ENCODE results near the gene ABCA12. TPM values are rescaled to one million over a fixed set of nuclear protein-coding genes. Genes with fewer than 3 reads are reported as not detected.

Gene ABCA12
- total and polyA plus RNA-seq, 8 donors: 0.03 to 0.58 (median 0.15) TPM

DNA sequence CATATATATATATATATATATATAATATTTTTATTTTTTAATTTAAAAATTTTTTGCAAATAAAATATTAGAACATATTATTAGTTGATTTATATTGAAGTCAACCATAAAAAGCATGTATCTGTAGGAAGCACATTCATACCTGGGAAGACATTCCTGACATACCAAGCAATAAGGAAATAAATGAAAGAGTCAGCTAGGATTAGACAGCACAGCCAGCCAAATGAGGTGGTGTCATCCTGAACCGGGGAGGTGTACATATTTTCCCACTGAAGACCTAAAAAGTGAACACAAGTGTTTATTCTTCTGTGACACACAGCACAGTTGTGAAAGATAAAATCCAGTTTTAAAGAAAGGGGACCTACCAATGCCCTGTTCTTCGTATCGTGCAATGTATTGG, 149.2 kb downstream of the ABCA12 start:
- intact Hi-C loops (cut with DNase I): no loop called here
- no peak for ATAC-seq
- Histone ChIP-seq H3K27me3 (no peaks in the 10 kb centered on the region), H3K9me3 (no peaks in the 10 kb centered on the region), H3K4me3 (no peak overlapping the region), H3K27ac (no peak overlapping the region), H3K4me1 (no peaks in the 10 kb centered on the region), H3K36me3 (no peaks in the 10 kb centered on the region)
- DNase-seq: no peak
- TF ChIP-seq, protein P1, sequence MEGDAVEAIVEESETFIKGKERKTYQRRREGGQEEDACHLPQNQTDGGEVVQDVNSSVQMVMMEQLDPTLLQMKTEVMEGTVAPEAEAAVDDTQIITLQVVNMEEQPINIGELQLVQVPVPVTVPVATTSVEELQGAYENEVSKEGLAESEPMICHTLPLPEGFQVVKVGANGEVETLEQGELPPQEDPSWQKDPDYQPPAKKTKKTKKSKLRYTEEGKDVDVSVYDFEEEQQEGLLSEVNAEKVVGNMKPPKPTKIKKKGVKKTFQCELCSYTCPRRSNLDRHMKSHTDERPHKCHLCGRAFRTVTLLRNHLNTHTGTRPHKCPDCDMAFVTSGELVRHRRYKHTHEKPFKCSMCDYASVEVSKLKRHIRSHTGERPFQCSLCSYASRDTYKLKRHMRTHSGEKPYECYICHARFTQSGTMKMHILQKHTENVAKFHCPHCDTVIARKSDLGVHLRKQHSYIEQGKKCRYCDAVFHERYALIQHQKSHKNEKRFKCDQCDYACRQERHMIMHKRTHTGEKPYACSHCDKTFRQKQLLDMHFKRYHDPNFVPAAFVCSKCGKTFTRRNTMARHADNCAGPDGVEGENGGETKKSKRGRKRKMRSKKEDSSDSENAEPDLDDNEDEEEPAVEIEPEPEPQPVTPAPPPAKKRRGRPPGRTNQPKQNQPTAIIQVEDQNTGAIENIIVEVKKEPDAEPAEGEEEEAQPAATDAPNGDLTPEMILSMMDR (IDR thresholded peaks at IDR 0.05): no peak

DNA sequence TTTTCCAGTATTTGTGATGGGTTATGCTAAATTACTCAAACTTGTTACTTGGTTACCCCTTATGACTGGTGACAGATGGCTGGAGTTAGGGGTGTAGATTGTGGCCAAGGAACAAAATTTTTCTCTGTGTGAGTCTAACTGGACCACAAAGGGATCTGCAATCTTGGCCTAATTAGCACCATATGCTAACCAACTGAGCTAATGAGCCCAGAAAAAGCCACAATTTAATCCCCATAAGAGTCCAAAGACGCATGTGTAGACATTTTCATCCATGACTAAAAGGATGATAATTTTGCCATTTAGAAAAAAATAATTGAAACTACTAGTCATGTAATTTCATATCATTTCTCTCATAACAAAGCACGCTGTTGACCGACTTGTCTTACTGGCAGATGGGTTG, 151.2 kb downstream of the ABCA12 start:
- no peaks in the 10 kb centered on the region for H3K9me3 ChIP-seq
- no peaks in the 10 kb centered on the region for H3K36me3 ChIP-seq
- H3K27ac ChIP-seq: no peak overlapping the region
- ATAC-seq: no peak
- TF ChIP-seq, protein P1 (IDR thresholded peaks at IDR 0.05): no peak
- intact Hi-C loops (cut with DNase I): no loop called here
- H3K4me1 ChIP-seq: no peaks in the 10 kb centered on the region
- DNase-seq: no peak
- no peaks in the 10 kb centered on the region for H3K27me3 ChIP-seq
- no peak overlapping the region for H3K4me3 ChIP-seq

DNA sequence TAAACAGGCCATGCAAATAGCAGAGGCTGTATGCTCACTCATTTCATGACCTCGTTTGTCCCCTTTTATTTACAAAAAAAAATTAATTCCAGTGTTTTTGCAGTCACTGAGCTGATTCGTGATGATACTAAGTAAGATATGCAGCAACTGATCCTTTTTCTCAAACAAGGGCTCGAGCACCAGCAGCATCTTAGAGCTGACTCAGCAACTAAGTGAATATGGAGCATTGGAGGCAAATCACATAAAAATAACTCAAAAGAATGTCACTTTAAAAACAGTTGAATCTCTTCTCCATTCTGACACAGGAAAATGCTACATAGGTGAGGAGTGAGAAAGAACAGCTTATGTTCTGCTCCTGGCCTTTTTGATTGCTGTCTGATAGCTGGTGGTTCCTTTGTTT, 152.8 kb downstream of the ABCA12 start:
- ATAC-seq (no peak), DNase-seq (no peak)
- Histone ChIP-seq H3K4me1 (no peaks in the 10 kb centered on the region), H3K9me3 (no peaks in the 10 kb centered on the region), H3K4me3 (no peak overlapping the region), H3K36me3 (no peaks in the 10 kb centered on the region), H3K27ac (no peak overlapping the region), H3K27me3 (no peaks in the 10 kb centered on the region)
- TF ChIP-seq, protein P1 (IDR thresholded peaks at IDR 0.05): no peak
- intact Hi-C loops (cut with DNase I): no loop called here

DNA sequence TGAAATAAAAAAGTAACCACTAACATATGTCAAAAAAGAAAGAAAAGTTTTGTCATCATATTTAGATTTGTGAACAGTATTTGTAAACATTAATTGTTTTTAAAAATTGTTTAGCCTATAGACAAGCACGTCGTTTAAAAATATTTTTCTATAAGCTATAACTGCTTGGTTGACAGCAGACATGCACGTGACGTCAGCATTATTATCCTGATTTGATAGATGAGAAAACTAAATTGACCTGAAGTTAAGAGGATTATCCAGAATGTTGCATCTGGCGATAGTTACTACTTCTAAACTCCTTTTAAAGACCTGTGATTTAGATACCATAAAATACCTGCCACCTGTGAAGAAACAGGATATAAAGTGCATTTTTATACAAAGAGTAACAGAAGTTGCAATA, 172.0 kb downstream of the ABCA12 start:
- Histone ChIP-seq H3K9me3 (peaks cover 0 to 8% of the 10 kb centered on the region in 2 donors), H3K4me1 (no peaks in the 10 kb centered on the region), H3K27me3 (no peaks in the 10 kb centered on the region), H3K4me3 (no peak overlapping the region), H3K36me3 (no peaks in the 10 kb centered on the region), H3K27ac (no peak overlapping the region)
- DNase-seq (no peak), ATAC-seq (no peak)
- intact Hi-C loops (cut with DNase I): no loop called here
- TF ChIP-seq, protein P1 (IDR thresholded peaks at IDR 0.05): no peak

DNA sequence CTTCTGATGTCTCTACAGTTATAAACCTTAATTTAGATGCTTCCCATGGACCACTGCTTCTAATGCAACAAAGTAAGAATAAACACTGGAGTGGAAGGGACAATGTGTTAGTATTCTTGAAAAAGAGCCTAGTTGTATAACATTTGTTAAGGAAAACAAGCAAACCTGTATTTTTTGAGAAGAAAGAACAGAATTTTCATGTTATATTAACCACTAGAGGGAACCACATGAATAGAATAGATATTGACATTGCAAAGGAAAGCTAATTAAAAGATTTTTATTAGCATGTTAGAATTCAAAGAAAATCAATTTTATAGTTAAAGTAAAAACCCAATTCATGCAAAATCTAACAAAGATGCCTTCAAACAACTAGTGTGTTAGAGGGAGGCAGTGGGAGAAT, 177.7 kb downstream of the ABCA12 start:
- H3K36me3 ChIP-seq: no peaks in the 10 kb centered on the region
- no peak for DNase-seq
- intact Hi-C loops (cut with DNase I): no loop called here
- H3K9me3 ChIP-seq: peaks cover 0 to 8% of the 10 kb centered on the region in 2 donors
- H3K27me3 ChIP-seq: no peaks in the 10 kb centered on the region
- H3K27ac ChIP-seq: no peak overlapping the region
- TF ChIP-seq, protein P1 (IDR thresholded peaks at IDR 0.05): no peak
- no peak overlapping the region for H3K4me3 ChIP-seq
- ATAC-seq: no peak
- H3K4me1 ChIP-seq: no peaks in the 10 kb centered on the region

All from left lung (tissue), 10 donors.